SK-N-SH (cell line): ENCODE results near the gene TSHZ2. TPM values are rescaled to one million over a fixed set of nuclear protein-coding genes. Genes with fewer than 3 reads are reported as not detected.

Source experiments
- CTCF ChIA-PET: fragments of 300-600, 350-600 bp; formaldehyde crosslinking; extraction: SDS; loops from one replicate; lab custom pipeline; 2021; lab: Yijun Ruan, JAX
- POLR2A ChIA-PET: fragments of 350-600 bp; sonication (Branson Sonifier 250); formaldehyde crosslinking; extraction: SDS; loops from one replicate; lab custom pipeline; 2020; ENCODE audit warnings: antibody characterized with exemption, inconsistent platforms; lab: Yijun Ruan, JAX
- DNase-seq: peaks from one replicate; pipeline ENCODE4 v3.0.0; 2012
- H2AFZ ChIP-seq: fragments of 200-600 bp; sonication (generic); 2 replicates; pipeline ENCODE4 v1.8.1; 2016; ENCODE audit warnings: antibody characterized with exemption, mild to moderate bottlenecking, low read depth
- H3F3A ChIP-seq: fragments of 200-600 bp; sonication (generic); replicated peaks from 2 replicates; pipeline ENCODE3; 2016; ENCODE audit warnings: antibody characterized with exemption, mild to moderate bottlenecking; ENCODE audit not compliant: insufficient read depth
- H3K27ac ChIP-seq, 2 experiments: fragments of 200-500 bp in 1 of 2; fragments of 200-600 bp in 1 of 2; sonication (Bioruptor generic) in 1 of 2; sonication (generic), shearing (Covaris generic) in 1 of 2; 2 replicates each; pipeline versions ENCODE4 v1.5.1 to v1.6.1; 2014 to 2016; ENCODE audit warnings: low read depth in 2 of 2, inconsistent platforms in 1 of 2, low read length in 1 of 2, mild to moderate bottlenecking in 1 of 2, mixed read lengths in 1 of 2
- H3K27me3 ChIP-seq: fragments of 200-600 bp; sonication (generic), shearing (Covaris generic); 2 replicates; pipeline ENCODE4 v1.6.1; 2016; ENCODE audit warnings: mixed run types; ENCODE audit not compliant: insufficient read depth
- H3K36me3 ChIP-seq, 2 experiments: fragments of 200-500 bp in 1 of 2; fragments of 200-600 bp in 1 of 2; sonication (Bioruptor generic) in 1 of 2; sonication (generic) in 1 of 2; replicated peaks in 1 of 2; 2 replicates each; pipeline versions ENCODE3 to v1.5.1; 2014 to 2016; ENCODE audit warnings: low read length in 1 of 2, mild to moderate bottlenecking in 1 of 2; ENCODE audit not compliant: insufficient read depth in 2 of 2, control insufficient read depth in 1 of 2
- H3K4me1 ChIP-seq, 2 experiments: fragments of 200-500 bp in 1 of 2; fragments of 200-600 bp in 1 of 2; sonication (Bioruptor generic) in 1 of 2; sonication (generic), shearing (Covaris generic) in 1 of 2; 2 replicates each; pipeline versions ENCODE4 v1.5.1 to v1.6.1; 2014 to 2016; ENCODE audit warnings: low read depth in 1 of 2, low read length in 1 of 2, mixed run types in 1 of 2; ENCODE audit not compliant: insufficient read depth in 2 of 2, control insufficient read depth in 1 of 2
- H3K4me2 ChIP-seq: fragments of 200-600 bp; sonication (generic), shearing (Covaris generic); 2 replicates; pipeline ENCODE4 v1.6.1; 2017; ENCODE audit warnings: mixed run types
- H3K4me3 ChIP-seq, 2 experiments: fragments of 200-500 bp in 1 of 2; fragments of 200-600 bp in 1 of 2; sonication (Bioruptor generic) in 1 of 2; sonication (generic), shearing (Covaris generic) in 1 of 2; 2 replicates each; pipeline versions ENCODE4 v1.5.1 to v1.8.1; 2014 to 2016; ENCODE audit warnings: low read depth in 2 of 2, inconsistent platforms in 1 of 2, low read length in 1 of 2, mild to moderate bottlenecking in 1 of 2, mixed read lengths in 1 of 2, moderate library complexity in 1 of 2
- H3K79me2 ChIP-seq: fragments of 200-600 bp; sonication (generic); 2 replicates; pipeline ENCODE4 v1.8.1; 2017; ENCODE audit warnings: mild to moderate bottlenecking; ENCODE audit not compliant: insufficient read depth
- H3K9ac ChIP-seq: fragments of 200-600 bp; sonication (generic); 2 replicates; pipeline ENCODE4 v1.6.1; 2017; ENCODE audit warnings: mixed run types
- H3K9me2 ChIP-seq: fragments of 200-600 bp; sonication (generic); 2 replicates; pipeline ENCODE4 v1.6.1; 2017; ENCODE audit warnings: mixed run types
- H3K9me3 ChIP-seq: fragments of 200-600 bp; sonication (generic); 2 replicates; pipeline ENCODE4 v1.6.1; 2017; ENCODE audit warnings: mixed run types, mild to moderate bottlenecking, moderate library complexity
- H4K20me1 ChIP-seq: fragments of 200-600 bp; sonication (generic); 2 replicates; pipeline ENCODE4 v1.6.1; 2017; ENCODE audit warnings: mild to moderate bottlenecking, mixed run types; ENCODE audit not compliant: insufficient read depth
- CHD2 ChIP-seq: fragments of 150-350 bp; IDR thresholded peaks from 2 replicates; pipeline ENCODE4 v1.6.1; 2018; ENCODE audit warnings: low read length; ENCODE audit not compliant: partially characterized antibody
- ELF1 ChIP-seq: IDR thresholded peaks from 2 replicates; pipeline ENCODE4 v1.4.0; 2012
- JUND ChIP-seq: IDR thresholded peaks from 2 replicates; pipeline ENCODE4 v1.4.0; 2012
- NRF1 ChIP-seq: IDR thresholded peaks from 2 replicates; pipeline ENCODE4 v1.6.1; 2012; ENCODE audit warnings: low read depth, mild to moderate bottlenecking, low read length
- POLR2AphosphoS5 ChIP-seq: IDR thresholded peaks from 2 replicates; pipeline ENCODE4 v1.6.1; 2012; ENCODE audit warnings: low read depth, low read length
- RFX5 ChIP-seq: IDR thresholded peaks from 2 replicates; pipeline ENCODE4 v1.6.1; 2012; ENCODE audit warnings: mild to moderate bottlenecking, improper control_type of control experiment, low read length
- RXRA ChIP-seq: IDR thresholded peaks from 2 replicates; pipeline ENCODE4 v1.4.0; 2012; ENCODE audit warnings: low read depth, mild to moderate bottlenecking, borderline replicate concordance
- TCF12 ChIP-seq: IDR thresholded peaks from 2 replicates; pipeline ENCODE4 v1.4.0; 2012
- TEAD4 ChIP-seq: IDR thresholded peaks from 2 replicates; pipeline ENCODE4 v1.4.0; 2012; ENCODE audit warnings: mild to moderate bottlenecking, borderline replicate concordance; ENCODE audit not compliant: insufficient read depth
- YY1 ChIP-seq: IDR thresholded peaks from 2 replicates; pipeline ENCODE4 v1.4.0; 2012; ENCODE audit warnings: low read depth, mild to moderate bottlenecking
- WGBS: methylation state at CpG from one replicate; pipeline ENCODE4 v1.1.6; 2017; ENCODE audit warnings: low lambda C conversion rate; 5-methylcytosine and 5-hydroxymethylcytosine counted together
- polyA plus RNA-seq, 3 experiments: library from polyadenylated mRNA; depleted of rRNA; stranded (reverse); fragments of >200 nt; gene quantifications; 2 replicates each; pipeline ENCODE4 v1.2.3, GENCODE V29; 2012
- TF ChIP-seq, protein P1 (sequence below): IDR thresholded peaks from 2 replicates; pipeline ENCODE4 v1.4.0; 2012; ENCODE audit warnings: low read depth, borderline replicate concordance
- TF ChIP-seq, protein P2 (sequence below): IDR thresholded peaks from 2 replicates; pipeline ENCODE4; 2012
- TF ChIP-seq, protein P3 (sequence below): fragments of 200-600 bp; sonication (generic); IDR thresholded peaks from 2 replicates; pipeline ENCODE4 v1.6.1; 2017; ENCODE audit warnings: antibody characterized with exemption, mild to moderate bottlenecking, moderate library complexity

Gene TSHZ2
- polyA plus RNA-seq, 1 of the 3 experiments (the other 2 are of a cell fraction): 0.13 TPM

DNA sequence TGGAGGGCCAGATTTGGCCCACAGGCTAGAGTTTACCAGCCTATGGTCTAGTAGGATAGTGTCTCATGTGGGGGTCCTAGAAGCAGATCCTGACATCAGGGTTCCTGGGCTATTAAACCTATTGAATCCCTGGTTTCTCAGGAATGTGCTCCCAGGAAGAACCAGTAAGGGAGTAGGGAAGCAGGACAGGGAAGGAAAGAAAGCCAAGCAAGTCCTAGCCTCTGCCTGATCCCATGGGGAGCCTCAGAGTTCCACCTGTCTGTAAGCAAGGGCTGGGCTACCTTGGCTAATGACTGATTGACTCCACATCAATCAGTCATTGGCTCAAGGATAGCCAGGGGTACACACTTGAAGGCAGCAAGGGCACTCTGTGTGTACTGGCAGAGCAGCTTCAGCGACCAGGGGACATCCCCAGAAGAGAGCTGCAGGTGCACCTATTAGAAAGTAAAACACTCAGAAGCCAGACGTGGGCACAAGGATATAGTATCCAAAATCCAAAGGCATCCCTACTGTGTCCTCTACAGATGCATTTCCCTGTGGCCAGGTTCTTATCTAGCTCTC is 309.5 kb downstream of the TSHZ2 start:
- DNase-seq: no peak
- CTCF ChIA-PET: interaction anchor here (0.8 kb wide), 1 partner anchor 149 kb away, joined by 3 read pairs; no protein-coding TSS in a partner anchor

More for the DNA sequence above, 309.5 kb downstream of the TSHZ2 start:
- Histone ChIP-seq H3K27ac (no peak overlapping the region), H3K79me2 (no peaks in the 10 kb centered on the region), H2AFZ (no peak overlapping the region), H3K4me2 (no peak overlapping the region), H3K9me2 (no peaks in the 10 kb centered on the region), H3K4me1 (peaks cover 0 to 17% of the 10 kb centered on the region in 2 experiments; a peak in 2 of 4 replicates), H3K9ac (no peak overlapping the region), H4K20me1 (no peaks in the 10 kb centered on the region), H3K27me3 (peaks cover 14% of the 10 kb centered on the region; the same call in 1 of the 2 replicates), H3F3A (no peaks in the 10 kb centered on the region), H3K4me3 (no peak overlapping the region), H3K36me3 (no peaks in the 10 kb centered on the region), H3K9me3 (no peaks in the 10 kb centered on the region)
- WGBS: 40% methylated on average over 1 of the region's 2 CpGs
- no peak for TF ChIP-seq POLR2AphosphoS5
- no peak for TF ChIP-seq RFX5
- TF ChIP-seq TCF12: no peak
- TF ChIP-seq, protein P1, sequence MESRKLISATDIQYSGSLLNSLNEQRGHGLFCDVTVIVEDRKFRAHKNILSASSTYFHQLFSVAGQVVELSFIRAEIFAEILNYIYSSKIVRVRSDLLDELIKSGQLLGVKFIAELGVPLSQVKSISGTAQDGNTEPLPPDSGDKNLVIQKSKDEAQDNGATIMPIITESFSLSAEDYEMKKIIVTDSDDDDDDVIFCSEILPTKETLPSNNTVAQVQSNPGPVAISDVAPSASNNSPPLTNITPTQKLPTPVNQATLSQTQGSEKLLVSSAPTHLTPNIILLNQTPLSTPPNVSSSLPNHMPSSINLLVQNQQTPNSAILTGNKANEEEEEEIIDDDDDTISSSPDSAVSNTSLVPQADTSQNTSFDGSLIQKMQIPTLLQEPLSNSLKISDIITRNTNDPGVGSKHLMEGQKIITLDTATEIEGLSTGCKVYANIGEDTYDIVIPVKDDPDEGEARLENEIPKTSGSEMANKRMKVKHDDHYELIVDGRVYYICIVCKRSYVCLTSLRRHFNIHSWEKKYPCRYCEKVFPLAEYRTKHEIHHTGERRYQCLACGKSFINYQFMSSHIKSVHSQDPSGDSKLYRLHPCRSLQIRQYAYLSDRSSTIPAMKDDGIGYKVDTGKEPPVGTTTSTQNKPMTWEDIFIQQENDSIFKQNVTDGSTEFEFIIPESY: no peak
- TF ChIP-seq, protein P2, sequence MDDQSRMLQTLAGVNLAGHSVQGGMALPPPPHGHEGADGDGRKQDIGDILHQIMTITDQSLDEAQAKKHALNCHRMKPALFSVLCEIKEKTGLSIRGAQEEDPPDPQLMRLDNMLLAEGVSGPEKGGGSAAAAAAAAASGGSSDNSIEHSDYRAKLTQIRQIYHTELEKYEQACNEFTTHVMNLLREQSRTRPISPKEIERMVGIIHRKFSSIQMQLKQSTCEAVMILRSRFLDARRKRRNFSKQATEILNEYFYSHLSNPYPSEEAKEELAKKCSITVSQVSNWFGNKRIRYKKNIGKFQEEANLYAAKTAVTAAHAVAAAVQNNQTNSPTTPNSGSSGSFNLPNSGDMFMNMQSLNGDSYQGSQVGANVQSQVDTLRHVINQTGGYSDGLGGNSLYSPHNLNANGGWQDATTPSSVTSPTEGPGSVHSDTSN: no peak
- TF ChIP-seq CHD2: no peak
- TF ChIP-seq JUND: no peak
- TF ChIP-seq, protein P3, sequence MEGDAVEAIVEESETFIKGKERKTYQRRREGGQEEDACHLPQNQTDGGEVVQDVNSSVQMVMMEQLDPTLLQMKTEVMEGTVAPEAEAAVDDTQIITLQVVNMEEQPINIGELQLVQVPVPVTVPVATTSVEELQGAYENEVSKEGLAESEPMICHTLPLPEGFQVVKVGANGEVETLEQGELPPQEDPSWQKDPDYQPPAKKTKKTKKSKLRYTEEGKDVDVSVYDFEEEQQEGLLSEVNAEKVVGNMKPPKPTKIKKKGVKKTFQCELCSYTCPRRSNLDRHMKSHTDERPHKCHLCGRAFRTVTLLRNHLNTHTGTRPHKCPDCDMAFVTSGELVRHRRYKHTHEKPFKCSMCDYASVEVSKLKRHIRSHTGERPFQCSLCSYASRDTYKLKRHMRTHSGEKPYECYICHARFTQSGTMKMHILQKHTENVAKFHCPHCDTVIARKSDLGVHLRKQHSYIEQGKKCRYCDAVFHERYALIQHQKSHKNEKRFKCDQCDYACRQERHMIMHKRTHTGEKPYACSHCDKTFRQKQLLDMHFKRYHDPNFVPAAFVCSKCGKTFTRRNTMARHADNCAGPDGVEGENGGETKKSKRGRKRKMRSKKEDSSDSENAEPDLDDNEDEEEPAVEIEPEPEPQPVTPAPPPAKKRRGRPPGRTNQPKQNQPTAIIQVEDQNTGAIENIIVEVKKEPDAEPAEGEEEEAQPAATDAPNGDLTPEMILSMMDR: no peak
- TF ChIP-seq TEAD4: no peak
- TF ChIP-seq YY1: no peak
- no peak for TF ChIP-seq NRF1
- no peak for TF ChIP-seq ELF1
- no peak for TF ChIP-seq RXRA
- POLR2A ChIA-PET: no interaction called here
